Neural progenitor cell (in vitro differentiated cells): ENCODE results near the gene COL8A1.

Source experiments
- CTCF ChIP-seq: fragments of 200-600 bp; sonication (generic); IDR thresholded peaks from 2 replicates; pipeline ENCODE4 v1.5.1; 2017; ENCODE audit warnings: antibody characterized with exemption, mild to moderate bottlenecking
- EZH2 ChIP-seq: fragments of 200-600 bp; sonication (generic); IDR thresholded peaks from 2 replicates; pipeline ENCODE4 v1.6.1; 2017; ENCODE audit warnings: antibody characterized with exemption, mild to moderate bottlenecking, moderate library complexity
- EZH2phosphoT487 ChIP-seq: fragments of 200-600 bp; sonication (generic); IDR thresholded peaks from 2 replicates; pipeline ENCODE4 v1.6.1; 2017; ENCODE audit warnings: antibody characterized with exemption

- TF ChIP-seq CTCF (no peak), EZH2 (no peak), EZH2phosphoT487 (no peak)
These were observed 85.9 kb downstream of the COL8A1 start for GRCh38 chr3:99724276-99724675.
